ENCODE measurements around the gene DKK3.

The DKK3 gene

DNA sequence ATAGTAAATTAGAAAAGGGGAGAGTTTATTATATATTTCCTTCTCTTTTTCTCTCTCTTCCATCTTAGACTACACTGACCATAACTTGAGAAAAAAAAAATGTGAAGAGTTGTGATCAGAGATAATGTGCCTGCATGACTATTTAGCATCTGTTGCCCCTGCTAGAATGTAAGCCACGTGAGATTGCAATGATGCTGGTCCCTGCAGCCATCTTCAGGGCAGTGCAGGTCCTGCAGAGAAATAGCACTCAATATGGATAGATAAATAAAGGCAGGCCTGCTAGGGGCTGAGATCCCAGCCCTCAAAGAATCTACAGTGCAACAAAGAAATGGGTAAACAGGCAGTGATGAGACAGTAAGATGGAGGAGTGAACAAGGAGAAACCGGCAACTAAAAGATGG lies 7.8 kb upstream of the DKK3 start:
- TF ChIP-seq, protein P1, sequence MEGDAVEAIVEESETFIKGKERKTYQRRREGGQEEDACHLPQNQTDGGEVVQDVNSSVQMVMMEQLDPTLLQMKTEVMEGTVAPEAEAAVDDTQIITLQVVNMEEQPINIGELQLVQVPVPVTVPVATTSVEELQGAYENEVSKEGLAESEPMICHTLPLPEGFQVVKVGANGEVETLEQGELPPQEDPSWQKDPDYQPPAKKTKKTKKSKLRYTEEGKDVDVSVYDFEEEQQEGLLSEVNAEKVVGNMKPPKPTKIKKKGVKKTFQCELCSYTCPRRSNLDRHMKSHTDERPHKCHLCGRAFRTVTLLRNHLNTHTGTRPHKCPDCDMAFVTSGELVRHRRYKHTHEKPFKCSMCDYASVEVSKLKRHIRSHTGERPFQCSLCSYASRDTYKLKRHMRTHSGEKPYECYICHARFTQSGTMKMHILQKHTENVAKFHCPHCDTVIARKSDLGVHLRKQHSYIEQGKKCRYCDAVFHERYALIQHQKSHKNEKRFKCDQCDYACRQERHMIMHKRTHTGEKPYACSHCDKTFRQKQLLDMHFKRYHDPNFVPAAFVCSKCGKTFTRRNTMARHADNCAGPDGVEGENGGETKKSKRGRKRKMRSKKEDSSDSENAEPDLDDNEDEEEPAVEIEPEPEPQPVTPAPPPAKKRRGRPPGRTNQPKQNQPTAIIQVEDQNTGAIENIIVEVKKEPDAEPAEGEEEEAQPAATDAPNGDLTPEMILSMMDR (conservative IDR thresholded peaks at IDR 0.05; ENCODE audit: low read depth), result no peak
- H3K27ac ChIP-seq, result no peak overlapping the region
- ChIA-PET CTCF (interaction anchor here (0.5 to 0.8 kb wide), 2 partner anchors 15 to 546 kb away, joined by 3 read pairs; no protein-coding TSS in a partner anchor), POLR2A (ENCODE audit: low non-redundant PET) (no interaction called here)
- no peak for DNase-seq (ENCODE audit: low spot score)

DNA sequence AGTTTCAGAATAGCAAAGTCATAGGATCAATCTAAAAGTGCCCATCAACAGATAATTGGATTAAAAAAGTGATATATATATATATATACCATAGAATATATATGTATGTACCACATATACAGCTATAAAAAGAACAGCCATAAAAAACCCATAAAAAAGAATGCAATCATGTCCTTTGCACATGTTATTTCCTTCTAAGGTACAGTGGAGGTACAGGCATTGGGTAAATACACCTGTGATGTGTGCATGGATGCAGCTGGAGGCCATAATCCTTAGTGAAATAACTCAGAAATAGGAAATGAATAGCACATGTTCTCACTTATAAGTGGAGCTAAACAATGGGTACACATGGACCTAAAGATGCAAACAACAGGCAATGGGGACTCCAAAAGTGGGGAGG lies 7.1 kb upstream of the DKK3 start:
- TF ChIP-seq, protein P1 (conservative IDR thresholded peaks at IDR 0.05; ENCODE audit: low read depth), result no peak
- DNase-seq (ENCODE audit: low spot score), result no peak
- no peak overlapping the region for H3K27ac ChIP-seq
- CTCF ChIA-PET, result no interaction called here
- POLR2A ChIA-PET (ENCODE audit: low non-redundant PET), result no interaction called here

DNA sequence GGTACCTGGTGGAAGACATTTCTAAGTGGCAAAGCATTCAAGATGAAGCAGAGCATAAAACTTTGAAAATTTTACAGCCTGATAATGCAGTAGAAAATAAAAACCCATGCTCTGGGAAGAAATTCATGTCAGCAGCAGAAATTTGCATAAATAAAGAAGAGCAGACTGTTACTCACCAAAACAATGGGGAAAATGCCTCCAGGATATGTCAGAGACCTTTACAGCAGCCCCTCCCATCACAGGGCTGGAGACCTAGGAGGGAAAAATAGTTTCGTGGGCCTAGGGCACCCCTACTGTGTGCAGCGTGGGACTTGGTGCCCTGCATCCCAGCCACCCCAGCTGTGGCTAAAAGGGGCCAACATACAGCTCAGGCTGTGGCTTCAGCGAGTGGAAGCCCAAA lies 5.4 kb upstream of the DKK3 start:
- no peak overlapping the region for H3K27ac ChIP-seq
- ChIA-PET POLR2A (ENCODE audit: low non-redundant PET) (no interaction called here), CTCF (no interaction called here)
- DNase-seq (ENCODE audit: low spot score), result no peak
- TF ChIP-seq, protein P1 (conservative IDR thresholded peaks at IDR 0.05; ENCODE audit: low read depth), result no peak

DNA sequence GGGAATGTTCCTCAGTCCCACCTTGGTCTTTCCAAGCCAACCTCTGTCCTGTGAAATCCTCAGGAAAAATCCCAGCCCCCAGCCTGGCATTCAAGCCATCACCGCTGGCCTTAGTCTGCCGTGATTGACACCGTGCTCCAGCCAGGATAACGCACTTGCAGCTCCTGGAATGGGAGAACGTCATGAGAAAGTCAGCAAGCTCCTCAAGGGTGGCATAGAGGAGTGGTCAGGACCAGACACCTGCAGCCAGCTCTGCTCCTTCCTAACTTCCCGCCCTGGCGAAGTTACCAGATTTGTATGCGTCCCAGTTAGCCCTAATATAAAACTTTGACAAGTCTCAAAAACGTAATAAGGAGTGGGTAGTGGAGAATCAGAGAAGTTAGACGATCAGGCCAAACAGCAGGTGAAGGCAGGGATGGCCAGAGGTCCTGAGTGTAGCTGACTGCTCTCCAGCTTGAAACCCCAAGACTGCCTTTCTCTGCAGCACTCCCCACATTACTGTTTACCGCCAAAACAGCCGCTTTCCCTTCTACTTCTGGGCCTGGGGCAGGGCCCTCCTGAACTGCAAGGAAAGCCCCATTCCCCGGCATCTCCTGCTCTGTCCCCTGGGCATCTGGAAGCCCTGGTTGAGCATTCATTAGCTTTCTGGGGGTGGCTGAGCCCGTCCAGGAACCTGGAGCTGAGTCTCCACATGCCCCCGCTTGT lies 1.3 kb upstream of the DKK3 start:
- TF ChIP-seq, protein P1 (conservative IDR thresholded peaks at IDR 0.05; ENCODE audit: low read depth), result no peak
- ChIA-PET POLR2A (ENCODE audit: low non-redundant PET) (interaction anchor here (1.2 kb wide), 1 partner anchor 10 kb away, joined by 3 read pairs; no protein-coding TSS in a partner anchor), CTCF (interaction anchor here (0.9 kb wide), 1 partner anchor 34 kb away, joined by 6 read pairs; no protein-coding TSS in a partner anchor)
- no peak for DNase-seq (ENCODE audit: low spot score)
- peak overlapping the region; percentile 98 for H3K27ac ChIP-seq

DNA sequence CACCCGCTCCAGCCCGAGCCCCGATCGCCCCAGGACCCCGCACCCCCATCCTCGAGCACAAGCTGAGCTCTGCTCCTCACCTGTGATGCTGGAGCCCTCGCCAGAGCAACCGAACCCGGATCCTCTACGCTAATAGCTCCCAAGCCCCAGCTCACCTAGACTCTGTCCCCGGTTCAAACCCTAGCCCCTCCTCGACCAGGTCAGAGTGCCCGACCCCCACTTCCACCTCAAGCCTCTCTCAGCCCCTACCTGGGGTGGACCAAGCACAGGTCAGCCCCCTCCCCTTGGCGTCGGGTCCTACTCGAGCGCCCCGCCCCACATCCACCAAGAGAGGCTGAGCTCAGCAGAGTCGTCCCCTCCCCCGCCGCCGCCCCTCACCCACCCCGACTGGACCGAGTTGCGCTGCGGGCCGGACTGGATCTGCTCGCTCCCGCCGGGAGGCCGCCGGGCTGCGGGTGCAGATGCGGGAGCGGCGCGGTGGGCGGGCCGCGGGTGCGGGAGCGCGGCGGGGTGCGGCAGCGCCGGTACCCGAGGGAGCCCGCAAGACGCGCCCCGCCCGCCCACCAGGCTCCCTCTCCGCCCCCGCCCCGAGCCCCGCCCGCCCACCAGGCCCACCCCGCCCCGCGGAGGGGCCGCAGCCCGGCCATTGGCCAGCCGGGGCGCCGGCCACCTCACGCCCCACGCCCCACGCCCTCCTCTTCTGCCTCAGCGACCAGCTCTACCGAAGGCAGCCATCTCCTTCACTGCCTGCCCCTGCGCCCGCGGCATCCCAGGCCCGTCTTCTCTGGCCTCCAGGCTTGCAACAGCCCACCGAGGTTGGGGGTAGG lies 577 bp upstream of the DKK3 start:
- CTCF ChIA-PET, result interaction anchor here (0.5 to 1.1 kb wide), 4 partner anchors 29 to 286 kb away, joined by 3 to 6 read pairs (median 3); no protein-coding TSS in a partner anchor
- TF ChIP-seq, protein P1 (conservative IDR thresholded peaks at IDR 0.05; ENCODE audit: low read depth), result no peak
- POLR2A ChIA-PET (ENCODE audit: low non-redundant PET), result interaction anchor here (1.2 kb wide), 1 partner anchor 9 kb away, joined by 3 read pairs; no protein-coding TSS in a partner anchor

DNA sequence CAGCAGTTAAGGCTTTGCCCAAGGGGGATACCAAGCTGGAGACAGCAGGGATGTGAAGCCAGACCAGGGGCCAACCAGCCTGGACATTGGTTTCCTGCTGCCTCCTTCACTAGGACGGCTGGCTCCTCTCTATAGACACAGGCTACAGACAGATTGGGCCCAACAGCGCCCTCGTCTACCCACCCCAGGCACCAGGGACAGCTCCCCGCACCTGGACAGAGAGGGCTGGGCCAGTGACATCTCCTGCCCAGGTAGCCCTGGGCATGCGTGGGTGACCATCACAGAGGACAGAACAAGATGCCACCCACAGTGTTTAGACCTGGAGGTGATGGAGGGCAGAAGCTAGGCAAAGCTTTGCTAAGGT lies 1.2 kb downstream of the DKK3 start:
- ChIA-PET CTCF (no interaction called here), POLR2A (ENCODE audit: low non-redundant PET) (no interaction called here)

More for the DNA sequence above, 577 bp upstream of the DKK3 start:
- DNase-seq (ENCODE audit: low spot score), result peak; percentile 58
- H3K27ac ChIP-seq, result peak overlapping the region; percentile 98

More for the DNA sequence above, 1.2 kb downstream of the DKK3 start:
- DNase-seq (ENCODE audit: low spot score), result no peak
- TF ChIP-seq, protein P1 (conservative IDR thresholded peaks at IDR 0.05; ENCODE audit: low read depth), result no peak
- peak overlapping the region; percentile 98 for H3K27ac ChIP-seq
